HCT116 (cell line): ENCODE results near the gene NPFFR1. TPM values are rescaled to one million over a fixed set of nuclear protein-coding genes. Genes with fewer than 3 reads are reported as not detected.

Experiments used
- ATAC-seq: fragments of 200-7000 bp; cut with Tn5 transposase; 2 replicates; pipeline ENCODE4 v1.9.1; 2020; ENCODE audit warnings: mild to moderate bottlenecking, moderate library complexity
- BruUV-seq: library from RNA; stranded (reverse); fragments of 400-500 nt; replicated peaks from 2 replicates; lab custom pipeline; 2021; lab: Mats Ljungman, UMichigan
- CTCF ChIA-PET: fragments of 300-600 bp; sonication (Branson Sonifier 250); formaldehyde crosslinking; loops from one replicate; lab custom pipeline; 2021; ENCODE audit warnings: antibody characterized with exemption; lab: Charles Lee
- POLR2A ChIA-PET: fragments of 300-600, 350-600 bp; sonication (Branson Sonifier 250); formaldehyde crosslinking; loops from one replicate; lab custom pipeline; 2021; ENCODE audit warnings: antibody characterized with exemption; lab: Charles Lee
- RAD21 ChIA-PET, 2 experiments: fragments of 300-600 bp; sonication (Branson Sonifier 250); formaldehyde crosslinking; loops; one replicate each; lab custom pipeline; 2023; ENCODE audit warnings: low total read pairs in 2 of 2; ENCODE audit not compliant: uncharacterized antibody in 2 of 2, unreplicated experiment in 2 of 2, low non-redundant PET in 1 of 2; lab: Charles Lee
- DNase-seq: peaks from one replicate; pipeline ENCODE4 v3.0.0-alpha.2; 2010; ENCODE audit warnings: low read depth, low spot score
- H2AFZ ChIP-seq: fragments of 200-600 bp; shearing (Covaris generic), sonication (generic); 2 replicates; pipeline ENCODE4 v1.6.1; 2017; ENCODE audit warnings: low read depth, mixed run types, mixed read lengths, antibody characterized with exemption, low read length; ENCODE audit not compliant: poor library complexity, severe bottlenecking
- H3K27ac ChIP-seq: 2 replicates; pipeline ENCODE4 v1.5.1; 2012; ENCODE audit warnings: low read depth, low read length
- H3K27me3 ChIP-seq: fragments of 200-600 bp; sonication (generic); 2 replicates; pipeline ENCODE4 v1.6.1; 2016; ENCODE audit warnings: mixed run types, low read length, mixed read lengths; ENCODE audit not compliant: insufficient read depth
- H3K36me3 ChIP-seq, 2 experiments: fragments of 200-500 bp in 1 of 2; fragments of 200-600 bp in 1 of 2; sonication (Bioruptor generic) in 1 of 2; sonication (generic) in 1 of 2; 2 replicates each; pipeline versions ENCODE4 v1.5.1 to v1.6.1; 2014 to 2016; ENCODE audit warnings: low read length in 2 of 2, inconsistent platforms in 1 of 2, mixed read lengths in 1 of 2, mixed run types in 1 of 2; ENCODE audit not compliant: insufficient read depth in 2 of 2, control insufficient read depth in 1 of 2
- H3K4me1 ChIP-seq, 2 experiments: fragments of 200-600 bp in 1 of 2; sonication (generic) in 1 of 2; 2 replicates each; pipeline versions ENCODE4 v1.5.1 to v1.6.1; 2012 to 2017; ENCODE audit warnings: low read length in 2 of 2, inconsistent platforms in 1 of 2, mild to moderate bottlenecking in 1 of 2, mixed read lengths in 1 of 2, mixed run types in 1 of 2, moderate library complexity in 1 of 2; ENCODE audit not compliant: insufficient read depth in 2 of 2, control insufficient read depth in 1 of 2
- H3K4me2 ChIP-seq: fragments of 200-600 bp; sonication (generic); 2 replicates; pipeline ENCODE4 v1.6.1; 2017; ENCODE audit warnings: mixed run types, low read length, mixed read lengths
- H3K4me3 ChIP-seq, 2 experiments: fragments of 200-600 bp in 1 of 2; sonication (generic) in 1 of 2; replicated peaks in 1 of 2; 2 replicates each; pipeline ENCODE4 v1.5.1; 2011 to 2016; ENCODE audit warnings: low read length in 2 of 2, control low read depth in 1 of 2, low read depth in 1 of 2, mild to moderate bottlenecking in 1 of 2, mixed read lengths in 1 of 2, mixed run types in 1 of 2
- H3K79me2 ChIP-seq: fragments of 200-600 bp; sonication (generic); 2 replicates; pipeline ENCODE4 v1.6.1; 2017; ENCODE audit warnings: mild to moderate bottlenecking, mixed run types, low read length, moderate library complexity, mixed read lengths; ENCODE audit not compliant: insufficient read depth
- H3K9ac ChIP-seq: fragments of 200-600 bp; sonication (generic); 2 replicates; pipeline ENCODE4 v1.6.1; 2016; ENCODE audit warnings: low read length, mixed read lengths
- H3K9me2 ChIP-seq: fragments of 200-600 bp; sonication (generic), shearing (Covaris generic); 2 replicates; pipeline ENCODE4 v1.6.1; 2017; ENCODE audit warnings: mixed run types, mild to moderate bottlenecking, moderate library complexity; ENCODE audit not compliant: insufficient read depth
- H3K9me3 ChIP-seq, 2 experiments: fragments of 200-500 bp in 1 of 2; fragments of 200-600 bp in 1 of 2; sonication (Bioruptor generic) in 1 of 2; sonication (generic) in 1 of 2; 2 replicates each; pipeline ENCODE4 v1.6.1; 2014 to 2017; ENCODE audit warnings: low read length in 2 of 2, mixed read lengths in 2 of 2, inconsistent platforms in 1 of 2, low read depth in 1 of 2, mild to moderate bottlenecking in 1 of 2, mixed run types in 1 of 2, moderate library complexity in 1 of 2; ENCODE audit not compliant: control insufficient read depth in 1 of 2, insufficient read depth in 1 of 2
- H4K20me1 ChIP-seq: fragments of 200-600 bp; sonication (generic), shearing (Covaris generic); 2 replicates; pipeline ENCODE4 v1.6.1; 2017; ENCODE audit warnings: mixed run types, mild to moderate bottlenecking, moderate library complexity; ENCODE audit not compliant: insufficient read depth
- ATF3 ChIP-seq: IDR thresholded peaks from 2 replicates; pipeline ENCODE4 v1.6.1; 2012
- CBX3 ChIP-seq: IDR thresholded peaks from 2 replicates; pipeline ENCODE4 v1.6.1; 2012; ENCODE audit warnings: low read depth
- CTCF ChIP-seq, 3 experiments: fragments of 200-600 bp in 1 of 3; sonication (generic) in 1 of 3; IDR thresholded peaks in 2 of 3; conservative IDR thresholded peaks in 1 of 3; 2 replicates each; pipeline ENCODE4 v1.5.1; 2012 to 2017; ENCODE audit warnings: low read depth in 2 of 3, low read length in 2 of 3, antibody characterized with exemption in 1 of 3, borderline replicate concordance in 1 of 3, control low read depth in 1 of 3, mild to moderate bottlenecking in 1 of 3, mixed read lengths in 1 of 3, mixed run types in 1 of 3, moderate library complexity in 1 of 3; ENCODE audit not compliant: insufficient read depth in 1 of 3
- EGR1 ChIP-seq: IDR thresholded peaks from 2 replicates; pipeline ENCODE4 v1.6.1; 2012; ENCODE audit warnings: low read depth
- ELF1 ChIP-seq: IDR thresholded peaks from 2 replicates; pipeline ENCODE4 v1.6.1; 2012; ENCODE audit warnings: low read depth, borderline replicate concordance
- EZH2 ChIP-seq: fragments of 200-600 bp; sonication (generic); IDR thresholded peaks from 2 replicates; pipeline ENCODE4 v1.6.1; 2017; ENCODE audit warnings: antibody characterized with exemption, mixed run types
- EZH2phosphoT487 ChIP-seq: fragments of 200-600 bp; IDR thresholded peaks from 2 replicates; pipeline ENCODE4 v1.6.1; 2018; ENCODE audit warnings: antibody characterized with exemption, borderline replicate concordance
- FOSL1 ChIP-seq: IDR thresholded peaks from 2 replicates; pipeline ENCODE4 v1.6.1; 2012; ENCODE audit warnings: low read depth
- JUND ChIP-seq: IDR thresholded peaks from 2 replicates; pipeline ENCODE4 v1.6.1; 2012
- MAX ChIP-seq: IDR thresholded peaks from 2 replicates; pipeline ENCODE4 v1.6.1; 2012
- POLR2A ChIP-seq: IDR thresholded peaks from 2 replicates; pipeline ENCODE4 v1.7.0; 2011; ENCODE audit warnings: borderline replicate concordance; ENCODE audit not compliant: insufficient read depth, insufficient read length; ENCODE audit errors: extremely low read depth
- POLR2AphosphoS5 ChIP-seq: IDR thresholded peaks from 2 replicates; pipeline ENCODE4 v1.6.1; 2011; ENCODE audit warnings: mild to moderate bottlenecking, low read depth, low read length, moderate library complexity
- REST ChIP-seq: IDR thresholded peaks from 2 replicates; pipeline ENCODE4 v1.6.1; 2012; ENCODE audit warnings: low read depth
- SP1 ChIP-seq: IDR thresholded peaks from 2 replicates; pipeline ENCODE4 v1.6.1; 2012; ENCODE audit warnings: low read depth
- SRF ChIP-seq: IDR thresholded peaks from 2 replicates; pipeline ENCODE4 v1.6.1; 2012; ENCODE audit warnings: low read depth
- TCF7L2 ChIP-seq: IDR thresholded peaks from 2 replicates; pipeline ENCODE4 v1.7.0; 2011; ENCODE audit warnings: borderline replicate concordance, inconsistent platforms; ENCODE audit not compliant: insufficient read depth, insufficient read length; ENCODE audit errors: extremely low read depth
- ZFX ChIP-seq: fragments of 450-650 bp; IDR thresholded peaks from 2 replicates; pipeline ENCODE4 v1.6.1; 2017
- ZNF274 ChIP-seq: fragments of 200-500 bp; sonication (Bioruptor generic); IDR thresholded peaks from 2 replicates; pipeline ENCODE4 v1.6.1; 2014; ENCODE audit warnings: mild to moderate bottlenecking, low read depth, low read length, inconsistent platforms
- intact Hi-C: fragments of 100-400 bp; cut with micrococcal nuclease; formaldehyde crosslinking; loops from 2 replicates; pipeline ENCODE4 v1.10.0; 2022
- total RNA-seq: library from RNA; stranded (reverse); gene quantifications from one replicate; pipeline ENCODE4 v1.2.1, GENCODE V29; 2021; ENCODE audit not compliant: unreplicated experiment

NPFFR1 gene
- total RNA-seq, 1 experiment from 2014 or later = 0.02 TPM

GRCh38 chr10:70320751-70321150 lies 36.9 kb upstream of the NPFFR1 start:
- ChIA-PET RAD21 (no interaction called here), POLR2A (no interaction called here), CTCF (no interaction called here)
- Histone ChIP-seq H3K9ac (no peak overlapping the region), H3K9me3 (no peaks in the 10 kb centered on the region), H3K27me3 (no peaks in the 10 kb centered on the region), H2AFZ (no peak overlapping the region), H3K27ac (no peak overlapping the region), H3K79me2 (no peaks in the 10 kb centered on the region), H3K9me2 (no peaks in the 10 kb centered on the region), H3K36me3 (0 out of 4 replicates have a peak, but pooled peaks cover 0 to 5% of the 10 kb centered on the region in 2 experiments), H3K4me1 (peaks cover 0 to 2% of the 10 kb centered on the region in 2 experiments; a peak in 1 of 4 replicates), H3K4me2 (no peak overlapping the region), H4K20me1 (no peaks in the 10 kb centered on the region), H3K4me3 (no peak overlapping the region)
- no TSS peak for BruUV-seq
- DNase-seq (no peak), ATAC-seq (no peak)
- intact Hi-C loops = no loop called here
- TF ChIP-seq EGR1 (no peak), ELF1 (no peak), EZH2 (no peak), TCF7L2 (no peak), ZFX (no peak), SP1 (no peak), EZH2phosphoT487 (no peak), POLR2A (no peak), JUND (no peak), MAX (no peak), ZNF274 (no peak), SRF (no peak), REST (no peak), CTCF (IDR thresholded peaks at IDR 0.05 in 2 of 3, conservative IDR thresholded peaks at IDR 0.05 in 1 of 3; ENCODE audit: borderline replicate concordance in 1 of 3, insufficient read depth in 1 of 3, low read depth in 2 of 3, low read length in 2 of 3) (no peak), CBX3 (no peak), ATF3 (no peak), POLR2AphosphoS5 (no peak), FOSL1 (no peak)
